ENCODE results near the gene TNNI2. TPM values are rescaled to one million over a fixed set of nuclear protein-coding genes. Genes with fewer than 3 reads are reported as not detected.

TNNI2 gene
- total RNA-seq, 1 donor from 2014 or later = not detected

GRCh38 chr11:1887451-1888346, 48.9 kb downstream of the TNNI2 start:
- no peak for DNase-seq (ENCODE audit: low read depth, low spot score)

GRCh38 chr11:1888347-1888753, 49.6 kb downstream of the TNNI2 start:
- no peak for DNase-seq (ENCODE audit: low read depth, low spot score)

- DNase-seq (ENCODE audit: low read depth, low spot score) = no peak
Observed at GRCh38 chr11:1888811-1889210, 50.0 kb downstream of the TNNI2 start.

GRCh38 chr11:1889224-1889930, 50.6 kb downstream of the TNNI2 start:
- no peak for DNase-seq (ENCODE audit: low read depth, low spot score)

GRCh38 chr11:1889941-1890855, 51.4 kb downstream of the TNNI2 start:
- no peak for DNase-seq (ENCODE audit: low read depth, low spot score)

Other genes with a start within 250 kb of the TNNI2 start
- gene KRTAP5-2, start 240.7 kb upstream of the TNNI2 start, total RNA-seq = not detected in 2 replicates
- gene KRTAP5-3, start 230.5 kb upstream of the TNNI2 start, total RNA-seq = not detected in 2 replicates
- gene KRTAP5-4, start 216.8 kb upstream of the TNNI2 start, total RNA-seq = not detected in 2 replicates
- not detected in 2 replicates for gene KRTAP5-5, start 209.2 kb upstream of the TNNI2 start, total RNA-seq
- not detected in 2 replicates for gene KRTAP5-6, start 141.8 kb upstream of the TNNI2 start, total RNA-seq
- 0.04 and 0.13 TPM in 2 replicates for gene IFITM10, start 88.4 kb upstream of the TNNI2 start, total RNA-seq
- 73.0 and 80.3 TPM in 2 replicates for gene CTSD, start 75.1 kb upstream of the TNNI2 start, total RNA-seq
- gene SYT8, start 4.0 kb upstream of the TNNI2 start, total RNA-seq = not detected in 2 replicates
- gene LSP1, start 14.1 kb downstream of the TNNI2 start, total RNA-seq = not detected in 2 replicates
- not detected in 2 replicates for gene PRR33, start 52.9 kb downstream of the TNNI2 start, total RNA-seq
- not detected in 2 replicates for gene TNNT3, start 80.7 kb downstream of the TNNI2 start, total RNA-seq
- 3.5 and 58.7 TPM in 2 replicates for gene MRPL23, start 108.4 kb downstream of the TNNI2 start, total RNA-seq
- 0.07 TPM in 1 of 2 replicates, not detected in the other for gene H19, start 158.9 kb downstream of the TNNI2 start, total RNA-seq